IMR-90 (cell line): ENCODE measurements around the gene NDOR1. TPM values are rescaled to one million over a fixed set of nuclear protein-coding genes. Genes with fewer than 3 reads are reported as not detected.

ENCODE experiments used
- ATAC-seq: fragments of 200-7000 bp; cut with Tn5 transposase; 2 replicates; pipeline ENCODE4 v1.9.1; 2020; ENCODE audit warnings: low read depth, mild to moderate bottlenecking, moderate library complexity
- BruUV-seq: library from RNA; stranded (reverse); fragments of 400-500 nt; replicated peaks from 2 replicates; lab custom pipeline; 2021; lab: Mats Ljungman, UMichigan
- CTCF ChIA-PET: fragments of 300-600 bp; formaldehyde crosslinking; extraction: SDS; loops from one replicate; lab custom pipeline; 2021; ENCODE audit warnings: antibody characterized with exemption; lab: Yijun Ruan, JAX
- POLR2A ChIA-PET: fragments of 300-600 bp; sonication (Branson Sonifier 250); formaldehyde crosslinking; loops from one replicate; lab custom pipeline; 2022; ENCODE audit warnings: antibody characterized with exemption; ENCODE audit not compliant: unreplicated experiment; lab: Charles Lee
- DNase-seq: peaks from one replicate; pipeline ENCODE4 v3.0.0; 2013
- H2AFZ ChIP-seq: replicated peaks from 2 replicates; pipeline ENCODE3; 2013; ENCODE audit warnings: low read length, mild to moderate bottlenecking; ENCODE audit not compliant: poor library complexity
- H2AK5ac ChIP-seq: 2 replicates; pipeline ENCODE4 v1.6.1; 2013; ENCODE audit warnings: low read depth, low read length, inconsistent platforms
- H2AK9ac ChIP-seq: replicated peaks from 2 replicates; pipeline ENCODE3; 2013; ENCODE audit warnings: mild to moderate bottlenecking, low read depth, low read length, moderate library complexity; ENCODE audit not compliant: poor library complexity
- H2BK120ac ChIP-seq: 2 replicates; pipeline ENCODE4 v1.6.1; 2013; ENCODE audit warnings: low read depth, low read length, inconsistent platforms
- H2BK15ac ChIP-seq: 3 replicates; pipeline ENCODE4 v1.6.1; 2013; ENCODE audit warnings: low read depth, low read length, inconsistent platforms
- H2BK20ac ChIP-seq: 2 replicates; pipeline ENCODE4 v1.6.1; 2013; ENCODE audit warnings: low read depth, mild to moderate bottlenecking, inconsistent platforms, low read length, moderate library complexity
- H2BK5ac ChIP-seq: 2 replicates; pipeline ENCODE4 v1.6.1; 2013; ENCODE audit warnings: mild to moderate bottlenecking, low read depth, low read length, inconsistent platforms; ENCODE audit not compliant: poor library complexity, severe bottlenecking
- H3K14ac ChIP-seq: replicated peaks from 2 replicates; pipeline ENCODE4 v1.6.1; 2013; ENCODE audit warnings: low read depth, low read length, inconsistent platforms
- H3K18ac ChIP-seq: 2 replicates; pipeline ENCODE4 v1.6.1; 2013; ENCODE audit warnings: low read depth, low read length, control low read depth
- H3K23ac ChIP-seq: 2 replicates; pipeline ENCODE4 v1.6.1; 2013; ENCODE audit warnings: low read depth, low read length, inconsistent platforms
- H3K27ac ChIP-seq: 2 replicates; pipeline ENCODE4 v1.5.1; 2013; ENCODE audit warnings: mild to moderate bottlenecking, control low read depth, low read length; ENCODE audit not compliant: insufficient read depth
- H3K27me3 ChIP-seq: 2 replicates; pipeline ENCODE4 v1.6.1; 2013; ENCODE audit warnings: low read length; ENCODE audit not compliant: control insufficient read depth, insufficient read depth
- H3K36me3 ChIP-seq: 2 replicates; pipeline ENCODE4 v1.6.1; 2013; ENCODE audit warnings: low read length, mixed read lengths; ENCODE audit not compliant: control insufficient read depth, insufficient read depth
- H3K4ac ChIP-seq: 2 replicates; pipeline ENCODE4 v1.6.1; 2013; ENCODE audit warnings: low read depth, low read length, inconsistent platforms
- H3K4me1 ChIP-seq: 2 replicates; pipeline ENCODE4 v1.6.1; 2013; ENCODE audit warnings: low read length, mixed read lengths; ENCODE audit not compliant: control insufficient read depth, insufficient read depth
- H3K4me2 ChIP-seq: 2 replicates; pipeline ENCODE4 v1.6.1; 2013; ENCODE audit warnings: low read depth, mild to moderate bottlenecking, control low read depth, low read length, moderate library complexity
- H3K4me3 ChIP-seq: 2 replicates; pipeline ENCODE4 v1.5.1; 2013; ENCODE audit warnings: low read depth, mild to moderate bottlenecking, control low read depth, low read length, moderate library complexity; ENCODE audit not compliant: insufficient read depth
- H3K56ac ChIP-seq: 2 replicates; pipeline ENCODE4 v1.6.1; 2013; ENCODE audit warnings: low read length, inconsistent platforms; ENCODE audit not compliant: insufficient read depth; ENCODE audit errors: extremely low read depth
- H3K79me1 ChIP-seq, 2 experiments: 2 replicates each; pipeline ENCODE4 v1.6.1; 2013; ENCODE audit warnings: low read length in 2 of 2, inconsistent platforms in 1 of 2, low read depth in 1 of 2
- H3K9ac ChIP-seq: 2 replicates; pipeline ENCODE4 v1.6.1; 2013; ENCODE audit warnings: low read depth, low read length, control low read depth
- H3K9me1 ChIP-seq: 2 replicates; pipeline ENCODE4 v1.6.1; 2013; ENCODE audit warnings: low read length, inconsistent platforms; ENCODE audit not compliant: insufficient read depth
- H3K9me3 ChIP-seq: 2 replicates; pipeline ENCODE4 v1.6.1; 2013; ENCODE audit warnings: low read length; ENCODE audit not compliant: control insufficient read depth, insufficient read depth
- H4K20me1 ChIP-seq: 2 replicates; pipeline ENCODE4 v1.6.1; 2013; ENCODE audit warnings: low read length, inconsistent platforms; ENCODE audit not compliant: insufficient read depth
- H4K5ac ChIP-seq: 2 replicates; pipeline ENCODE4 v1.6.1; 2013; ENCODE audit warnings: mild to moderate bottlenecking, low read depth, low read length, control low read depth
- H4K8ac ChIP-seq, 2 experiments: 2 replicates each; pipeline ENCODE4 v1.6.1; 2013; ENCODE audit warnings: low read depth in 2 of 2, low read length in 2 of 2, control low read depth in 1 of 2, inconsistent platforms in 1 of 2
- H4K91ac ChIP-seq: 2 replicates; pipeline ENCODE4 v1.6.1; 2013; ENCODE audit warnings: low read depth, low read length, inconsistent platforms; ENCODE audit not compliant: insufficient read depth
- BHLHE40 ChIP-seq: fragments of 150-350 bp; IDR thresholded peaks from 2 replicates; pipeline ENCODE4 v1.6.1; 2016; ENCODE audit warnings: mild to moderate bottlenecking, low read depth, low read length
- CEBPB ChIP-seq: IDR thresholded peaks from 2 replicates; pipeline ENCODE4 v1.6.1; 2012; ENCODE audit warnings: low read depth, low read length, improper control_type of control experiment
- MAFK ChIP-seq: IDR thresholded peaks from 2 replicates; pipeline ENCODE4 v1.6.1; 2012; ENCODE audit warnings: low read depth, low read length, improper control_type of control experiment
- WGBS, 2 experiments: methylation state at CpG; one replicate each; pipeline versions ENCODE4 v1.1.5 to v1.1.7; 2013; ENCODE audit warnings: missing lambda C conversion rate in 2 of 2; ENCODE audit not compliant: insufficient read length in 1 of 2; ENCODE audit errors: extremely low coverage in 2 of 2; 5-methylcytosine and 5-hydroxymethylcytosine counted together
- dilution Hi-C: fragments of 300-500 bp; cut with HindIII; formaldehyde crosslinking; loops from one replicate; pipeline ENCODE4 v1.14.3; 2018; ENCODE audit warnings: low sequenced_read_pairs; ENCODE audit not compliant: unreplicated experiment
- in situ Hi-C: fragments of 300-500 bp; cut with MboI; formaldehyde crosslinking; loops from 3 replicates; pipeline ENCODE4 v1.14.3; 2019; ENCODE audit warnings: low sequenced_read_pairs, inconsistent platforms, mixed read lengths
- intact Hi-C: fragments of 100-400 bp; cut with micrococcal nuclease; formaldehyde crosslinking; loops from 2 replicates; pipeline ENCODE4 v1.10.0; 2022
- polyA plus RNA-seq, 3 experiments: library from polyadenylated mRNA; depleted of rRNA; stranded (reverse); fragments of >200 nt; gene quantifications; 2 replicates each; pipeline ENCODE4 v1.2.3, GENCODE V29; 2012; ENCODE audit warnings: low replicate concordance in 1 of 3
- total RNA-seq: library from RNA; depleted of rRNA; stranded (reverse); fragments of >200 nt; gene quantifications from 2 replicates; pipeline ENCODE4 v1.2.3, GENCODE V29; 2012

Gene NDOR1
- total and polyA plus RNA-seq, 2 of the 4 experiments (the other 2 are of a cell fraction), result 0.90 to 10.6 TPM

DNA sequence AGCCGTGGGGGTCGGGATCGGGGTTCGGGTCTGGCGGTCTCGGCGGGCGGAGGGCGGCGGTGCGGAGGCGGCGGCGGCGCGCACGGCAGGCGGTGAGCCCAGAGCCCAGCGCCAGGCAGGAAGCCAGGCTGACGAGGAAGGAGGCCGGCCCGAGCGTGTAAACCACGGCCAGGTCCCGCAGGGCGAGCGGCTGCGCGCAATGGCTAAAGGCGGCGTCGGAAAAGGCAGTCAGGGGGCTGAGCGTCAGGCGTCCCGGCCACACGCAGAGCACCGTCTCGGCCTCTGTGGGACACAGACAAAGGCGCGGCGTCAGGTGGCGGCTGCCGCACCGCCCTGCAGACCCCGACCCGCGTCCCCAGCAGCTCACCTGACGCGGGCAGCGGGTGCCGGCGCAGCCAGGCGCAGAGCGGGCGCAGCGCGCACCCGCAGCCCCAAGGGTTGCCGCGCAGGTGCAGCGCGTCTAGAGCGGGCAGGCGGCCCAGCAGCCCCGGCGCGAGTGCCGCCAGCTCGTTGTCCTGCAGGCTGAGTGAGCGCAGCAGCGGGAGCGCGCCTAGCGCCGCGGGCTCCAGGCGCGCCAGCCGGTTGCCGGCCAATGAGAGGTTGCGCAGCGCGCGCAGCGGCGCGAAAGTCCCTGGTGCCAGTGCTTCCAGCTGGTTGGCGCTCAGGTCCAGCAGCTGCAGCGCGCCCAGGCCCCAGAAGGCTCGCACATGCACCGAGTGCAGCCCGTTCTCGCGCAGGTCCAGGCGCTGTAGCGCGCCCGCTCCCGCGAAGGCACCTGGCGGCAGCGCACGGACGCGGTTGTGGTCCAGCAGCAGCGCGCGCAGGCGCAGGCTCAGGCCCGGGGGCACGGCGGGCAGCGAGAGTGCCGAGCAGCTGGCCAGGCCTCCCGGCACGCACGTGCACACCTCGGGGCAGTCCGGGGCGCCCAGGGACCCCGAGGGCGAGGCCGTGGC, 36.3 kb upstream of the NDOR1 start:
- intact Hi-C loops (no loop called here), dilution Hi-C loops (no loop called here), in situ Hi-C loops (no loop called here)
- 0 out of 2 replicates have a peak overlapping the region, but pooled peaks have one; percentile 7 for H3K4me3 ChIP-seq
- ATAC-seq, result peak; percentile 61
- TF ChIP-seq BHLHE40 (no peak), CEBPB (no peak), MAFK (no peak)
- H2BK120ac ChIP-seq, result no peak overlapping the region
- no peaks in the 10 kb centered on the region for H4K20me1 ChIP-seq
- no peak overlapping the region for H3K18ac ChIP-seq
- H3K14ac ChIP-seq, result no peak overlapping the region
- ChIA-PET POLR2A (no interaction called here), CTCF (no interaction called here)
- no peak overlapping the region for H4K91ac ChIP-seq
- WGBS, 2 experiments, result 0% methylated on average over 70 of the region's 124 CpGs; no CpG with 5 or more reads in 1 of the 2 experiments
- H3K36me3 ChIP-seq, result no peaks in the 10 kb centered on the region
- H4K5ac ChIP-seq, result no peak overlapping the region
- H3K9me3 ChIP-seq, result no peaks in the 10 kb centered on the region
- peak; percentile 19 for DNase-seq
- no peak overlapping the region for H4K8ac ChIP-seq
- H2AK5ac ChIP-seq, result no peak overlapping the region
- no peaks in the 10 kb centered on the region for H3K79me1 ChIP-seq
- BruUV-seq, result no TSS peak
- H3K4me2 ChIP-seq, result peak overlapping the region; percentile 40
- peaks cover 76% of the 10 kb centered on the region for H3K27me3 ChIP-seq
- H2BK5ac ChIP-seq, result no peak overlapping the region
- peak overlapping the region; percentile 75 for H2AFZ ChIP-seq
- peak overlapping the region; percentile 13 for H2AK9ac ChIP-seq
- H2BK15ac ChIP-seq, result no peak overlapping the region
- no peak overlapping the region for H3K4ac ChIP-seq
- H3K9ac ChIP-seq, result no peak overlapping the region
- no peaks in the 10 kb centered on the region for H3K9me1 ChIP-seq
- H3K4me1 ChIP-seq, result peaks cover 4% of the 10 kb centered on the region; the same call in 1 of the 2 replicates
- H2BK20ac ChIP-seq, result no peak overlapping the region
- no peak overlapping the region for H3K23ac ChIP-seq
- no peak overlapping the region for H3K56ac ChIP-seq
- H3K27ac ChIP-seq, result no peak overlapping the region
